GM12872 (cell line): ENCODE measurements around the gene SH3BP1.

Experiments
- CTCF ChIP-seq: IDR thresholded peaks from 3 replicates; pipeline ENCODE4 v1.5.1; 2011; ENCODE audit warnings: low read depth, mild to moderate bottlenecking, low read length, moderate library complexity; ENCODE audit not compliant: insufficient read depth

The SH3BP1 gene

GRCh38 chr22:37639070-37639760 is at the start of gene SH3BP1:
SH3BP1 (plus strand) TSS chr22:37639669; CDS start chr22:37639788, 119 bp downstream.
- TF ChIP-seq CTCF = no peak

GRCh38 chr22:37591823-37592404 is 47.6 kb upstream of the SH3BP1 start:
- TF ChIP-seq CTCF = no peak

GRCh38 chr22:37594237-37594636 is 45.2 kb upstream of the SH3BP1 start:
- TF ChIP-seq CTCF = no peak

GRCh38 chr22:37599153-37599552 is 40.3 kb upstream of the SH3BP1 start:
- TF ChIP-seq CTCF = no peak

GRCh38 chr22:37601203-37601539 is 38.3 kb upstream of the SH3BP1 start:
- TF ChIP-seq CTCF = no peak

GRCh38 chr22:37601540-37602442 is 37.7 kb upstream of the SH3BP1 start:
- TF ChIP-seq CTCF = no peak

GRCh38 chr22:37604074-37604473 is 35.4 kb upstream of the SH3BP1 start:
- no peak for TF ChIP-seq CTCF
